HG02981 (cell line): ENCODE measurements around the gene DMD.
A peak's percentile ranks its signal among the peaks of the same experiment; 100 is the strongest.

Experiments used
- ATAC-seq: cut with Tn5 transposase; IDR thresholded peaks from one replicate; pipeline ENCODE4 v1.9.1; 2021; ENCODE audit warnings: mild to moderate bottlenecking, moderate library complexity; ENCODE audit not compliant: unreplicated experiment

DMD gene

GRCh38 chrX:31215277-31215815 lies 1996.0 kb downstream of the DMD start:
- no peak for ATAC-seq

DNA sequence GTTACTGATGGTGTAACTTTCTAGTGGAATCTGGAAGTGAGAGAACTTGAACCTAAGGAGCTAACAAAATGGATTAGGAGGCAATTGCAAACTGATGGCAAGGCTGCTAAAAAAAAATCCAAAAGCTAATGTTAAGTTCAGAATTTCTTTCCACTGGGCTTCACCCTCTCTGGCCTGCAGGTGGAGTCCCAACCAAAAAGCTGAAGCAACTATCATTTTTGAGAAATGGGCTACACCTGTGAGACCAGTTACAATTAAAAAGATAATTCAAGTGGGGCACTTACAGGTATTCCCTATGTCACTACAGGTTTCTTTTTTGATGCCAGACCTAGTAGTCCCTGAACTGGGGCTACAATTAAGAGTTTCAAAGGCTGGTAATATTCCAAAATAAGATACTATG lies 1997.4 kb downstream of the DMD start:
- ATAC-seq, result no peak

- no peak for ATAC-seq
Observed at GRCh38 chrX:31212856-31213748, 1998.2 kb downstream of the DMD start.

- ATAC-seq, result no peak
Observed at GRCh38 chrX:31209005-31209628, 2002.2 kb downstream of the DMD start.

- no peak for ATAC-seq
Observed at GRCh38 chrX:31201503-31201902, 2009.8 kb downstream of the DMD start.

DNA sequence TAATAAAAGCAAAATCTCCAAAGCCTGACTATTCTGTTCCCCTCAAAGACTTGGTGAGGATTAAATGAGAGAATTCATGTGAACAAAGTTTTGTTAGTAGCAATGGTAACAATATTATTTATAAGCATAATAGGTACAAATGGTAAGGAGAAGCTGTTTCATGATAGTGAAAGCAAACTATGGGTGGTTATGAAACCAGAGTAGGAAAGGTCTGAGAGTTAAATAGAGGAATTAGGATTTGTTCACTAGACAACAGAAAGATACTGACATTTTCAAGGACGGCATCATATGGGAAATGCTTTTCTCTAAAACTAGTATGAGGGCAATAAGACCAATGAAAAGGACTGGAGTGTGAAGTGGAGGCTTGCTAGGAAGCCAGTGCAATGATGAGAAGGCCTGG lies 2010.9 kb downstream of the DMD start:
- ATAC-seq, result no peak

- ATAC-seq, result no peak
Observed at GRCh38 chrX:31199840-31200114, 2011.6 kb downstream of the DMD start.

DNA sequence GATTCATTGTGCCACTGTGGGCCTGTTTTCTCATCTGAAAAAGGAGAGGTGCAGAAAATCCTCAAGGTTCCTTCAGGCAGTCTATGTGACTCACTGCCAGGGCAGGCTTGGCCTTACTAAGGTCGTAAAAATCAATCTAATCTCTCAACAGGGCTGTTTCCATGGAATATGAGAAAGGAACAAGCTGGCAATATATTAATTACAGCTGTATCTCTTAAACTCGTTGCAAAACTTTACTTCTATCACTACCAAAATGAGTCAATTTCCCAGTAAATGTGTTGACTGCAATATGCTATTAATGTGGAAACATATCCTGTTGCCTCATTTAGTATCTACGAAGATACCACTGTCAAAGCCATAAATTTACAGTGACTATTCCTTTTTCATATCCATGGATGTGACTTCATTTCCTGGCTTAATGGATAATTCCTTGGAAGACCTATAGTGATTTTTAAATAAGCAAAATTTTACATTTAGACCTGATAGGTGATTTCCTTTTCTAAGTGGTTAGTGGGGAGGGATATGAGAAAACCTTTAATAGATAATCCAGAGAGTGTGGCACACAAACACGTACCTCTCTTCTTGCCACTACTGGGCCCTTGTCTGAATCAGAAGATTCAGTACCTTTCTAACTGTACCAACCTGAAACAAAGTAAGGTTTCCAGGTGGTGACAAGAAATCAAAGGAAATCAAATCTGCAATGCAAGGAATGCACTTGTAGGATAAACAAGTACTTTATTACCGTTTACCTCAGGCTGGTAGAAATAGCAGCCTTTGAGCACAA lies 2012.1 kb downstream of the DMD start:
- no peak for ATAC-seq

GRCh38 chrX:31190221-31190975 lies 2021.0 kb downstream of the DMD start:
- ATAC-seq, result no peak

GRCh38 chrX:31186693-31187338 lies 2024.5 kb downstream of the DMD start:
- no peak for ATAC-seq

DNA sequence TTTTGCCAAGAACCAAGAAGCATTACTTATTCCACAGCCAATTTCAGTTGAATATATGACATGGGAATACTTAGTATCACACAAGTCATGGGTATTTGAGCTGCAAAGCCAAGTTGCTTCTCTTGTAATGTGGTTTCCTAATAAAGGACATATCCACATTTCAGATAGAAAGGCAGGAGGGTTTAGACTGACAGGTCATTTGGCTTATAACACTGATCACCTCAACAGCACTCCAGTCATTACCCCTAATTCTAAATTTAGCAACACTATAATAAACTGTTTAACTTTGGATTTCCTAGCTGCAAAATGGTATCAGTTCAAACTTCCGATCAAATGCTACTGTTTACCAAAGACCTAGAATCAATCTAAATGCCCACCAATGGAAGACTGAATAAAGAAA lies 2025.5 kb downstream of the DMD start:
- no peak for ATAC-seq

GRCh38 chrX:31181377-31182000 lies 2029.9 kb downstream of the DMD start:
- ATAC-seq, result no peak

- no peak for ATAC-seq
Observed at GRCh38 chrX:31179203-31179602, 2032.1 kb downstream of the DMD start.

DNA sequence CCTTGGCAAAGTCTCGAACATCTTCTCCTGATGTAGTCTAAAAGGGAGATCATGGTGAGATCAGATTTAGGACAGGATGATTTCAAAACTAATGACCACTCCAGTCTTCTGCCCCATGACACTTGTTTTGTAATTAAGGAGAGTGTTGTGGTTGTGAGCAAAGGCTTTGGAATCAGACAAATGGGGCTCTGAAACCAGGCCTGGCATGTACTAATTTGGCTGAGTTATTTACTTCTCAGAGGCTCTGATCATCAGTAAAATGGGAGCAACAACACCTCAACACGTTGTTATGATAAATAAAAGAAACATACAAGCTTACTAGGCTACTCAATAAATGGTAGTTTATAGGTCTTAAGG lies 2032.6 kb downstream of the DMD start:
- no peak for ATAC-seq

DNA sequence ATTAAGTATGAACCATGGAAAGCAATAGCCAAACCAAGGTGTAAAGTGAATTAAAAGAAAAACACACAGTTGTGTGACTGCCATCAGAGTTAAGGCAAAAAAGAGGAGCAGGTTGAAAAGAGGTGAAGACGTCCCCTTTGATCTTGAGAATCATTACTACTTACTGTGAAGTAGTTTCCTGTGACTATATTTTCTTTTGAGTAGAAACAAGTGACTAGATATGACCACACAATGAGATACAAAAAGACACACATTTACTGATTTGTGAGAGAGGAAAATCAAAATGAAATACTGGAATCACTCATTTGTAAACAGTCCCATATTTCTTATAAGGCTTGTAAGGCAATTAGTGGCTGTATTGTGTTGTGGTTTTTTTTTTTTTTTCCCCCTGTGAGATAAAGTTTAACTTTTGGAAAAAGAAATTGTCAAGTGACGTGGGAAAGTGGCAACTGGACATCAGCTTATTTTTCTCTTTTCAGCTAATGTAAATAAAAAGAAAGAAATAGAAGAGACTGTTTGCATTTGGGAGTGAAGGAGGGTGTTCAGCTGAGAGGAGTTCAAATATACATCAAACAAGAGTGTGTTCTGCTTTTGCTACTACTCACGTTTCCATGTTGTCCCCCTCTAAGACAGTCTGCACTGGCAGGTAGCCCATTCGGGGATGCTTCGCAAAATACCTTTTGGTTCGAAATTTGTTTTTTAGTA lies 2033.1 kb downstream of the DMD start:
- no peak for ATAC-seq

DNA sequence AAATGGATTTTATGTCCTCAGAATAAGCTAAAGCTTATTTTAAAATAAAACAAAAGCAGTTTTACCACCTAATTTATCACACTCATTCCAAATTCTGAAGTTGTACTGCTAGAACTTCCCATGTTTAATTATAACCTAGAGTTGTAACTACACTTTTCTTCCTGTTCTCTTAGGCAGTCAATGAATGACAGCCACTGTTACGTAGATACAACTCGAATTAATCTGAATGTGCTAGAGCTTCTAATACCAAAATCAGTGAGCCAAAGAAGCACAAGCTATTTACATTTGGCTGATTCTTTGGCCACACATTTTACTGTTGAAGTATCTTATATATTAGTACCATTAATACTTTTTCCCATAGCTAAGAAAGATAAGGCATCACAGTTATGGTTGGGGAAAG lies 2040.6 kb downstream of the DMD start:
- no peak for ATAC-seq

GRCh38 chrX:31168551-31168950 lies 2042.8 kb downstream of the DMD start:
- ATAC-seq, result peak; percentile 100

DNA sequence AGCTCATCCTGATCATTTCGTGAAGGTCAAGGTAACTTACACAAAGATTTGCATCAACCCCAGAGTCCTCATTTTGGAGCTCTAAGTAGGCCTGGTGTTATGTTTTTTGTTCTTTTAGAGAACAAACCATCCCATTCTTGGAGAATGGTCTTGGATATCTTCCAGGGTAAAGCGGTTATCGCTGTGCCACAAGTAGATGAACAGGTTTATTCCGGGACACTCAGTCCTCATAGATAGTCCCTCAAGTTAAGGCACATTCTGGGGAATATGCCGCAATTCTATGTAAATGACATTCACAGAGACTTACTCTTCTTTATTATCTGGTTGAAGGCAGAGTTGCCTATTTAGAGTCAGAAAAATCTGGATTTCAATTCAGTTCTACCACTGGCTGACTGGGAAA lies 2044.5 kb downstream of the DMD start:
- no peak for ATAC-seq

- ATAC-seq, result no peak
Observed at GRCh38 chrX:31166416-31166815, 2044.9 kb downstream of the DMD start.
